Activated effector memory CD4-positive, alpha-beta T cell treated with Interleukin-2 at 50 U/mL for 16 hours (primary cell): ENCODE data around the gene FGGY.

Experiments
- DNase-seq: peaks from one replicate; pipeline ENCODE4 v3.0.0-alpha.2; 2020

Gene FGGY

GRCh38 chr1:59391212-59392179 is 94.6 kb downstream of the FGGY start:
- no peak for DNase-seq

- DNase-seq: no peak
These were observed 96.6 kb downstream of the FGGY start for GRCh38 chr1:59393211-59394180.

- no peak for DNase-seq
These were observed 98.0 kb downstream of the FGGY start for GRCh38 chr1:59394706-59395425.

DNA sequence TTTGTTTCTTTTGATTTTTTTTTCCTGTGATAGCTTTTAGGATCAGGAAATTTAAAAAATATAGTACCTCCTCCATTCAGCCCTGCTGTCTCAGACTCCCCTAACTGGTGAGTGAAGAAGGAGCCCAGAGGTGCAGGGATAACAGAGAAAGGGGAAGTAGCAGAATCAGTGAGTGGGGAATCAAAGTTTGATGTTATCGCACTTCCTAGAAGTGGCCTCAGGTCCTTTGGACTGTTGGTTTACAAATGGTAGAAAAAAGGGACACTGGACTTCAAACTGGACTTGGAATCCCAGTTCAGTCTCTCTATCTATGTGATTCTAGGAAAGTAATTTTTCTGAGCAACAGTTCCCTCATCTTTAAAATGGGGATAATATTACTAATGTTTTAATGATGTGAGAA is 99.5 kb downstream of the FGGY start:
- DNase-seq: no peak

- no peak for DNase-seq
These were observed 100.4 kb downstream of the FGGY start for GRCh38 chr1:59397139-59397858.

- no peak for DNase-seq
These were observed 102.7 kb downstream of the FGGY start for GRCh38 chr1:59399642-59400041.

- DNase-seq: no peak
These were observed 104.7 kb downstream of the FGGY start for GRCh38 chr1:59401581-59401980.

DNA sequence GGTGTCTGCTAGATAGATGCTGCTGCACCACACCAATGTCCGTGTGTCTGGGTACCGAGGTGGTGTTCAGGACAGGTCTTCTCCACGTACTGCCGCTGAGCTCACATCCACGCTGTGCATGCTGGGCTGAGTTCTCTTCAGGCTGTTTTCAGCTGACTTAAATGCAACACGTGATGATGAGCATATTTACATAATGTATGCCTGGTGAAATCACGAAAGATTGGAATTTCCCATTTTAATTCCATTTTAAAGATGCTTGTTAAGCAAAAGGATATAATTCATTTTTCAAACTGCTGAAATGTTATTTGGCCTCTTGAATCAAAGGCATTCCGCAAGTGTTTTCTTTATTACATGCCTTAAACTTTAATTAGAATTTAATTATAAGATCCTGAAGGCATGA is 107.9 kb downstream of the FGGY start:
- no peak for DNase-seq

GRCh38 chr1:59406437-59407164 is 109.7 kb downstream of the FGGY start:
- no peak for DNase-seq

DNA sequence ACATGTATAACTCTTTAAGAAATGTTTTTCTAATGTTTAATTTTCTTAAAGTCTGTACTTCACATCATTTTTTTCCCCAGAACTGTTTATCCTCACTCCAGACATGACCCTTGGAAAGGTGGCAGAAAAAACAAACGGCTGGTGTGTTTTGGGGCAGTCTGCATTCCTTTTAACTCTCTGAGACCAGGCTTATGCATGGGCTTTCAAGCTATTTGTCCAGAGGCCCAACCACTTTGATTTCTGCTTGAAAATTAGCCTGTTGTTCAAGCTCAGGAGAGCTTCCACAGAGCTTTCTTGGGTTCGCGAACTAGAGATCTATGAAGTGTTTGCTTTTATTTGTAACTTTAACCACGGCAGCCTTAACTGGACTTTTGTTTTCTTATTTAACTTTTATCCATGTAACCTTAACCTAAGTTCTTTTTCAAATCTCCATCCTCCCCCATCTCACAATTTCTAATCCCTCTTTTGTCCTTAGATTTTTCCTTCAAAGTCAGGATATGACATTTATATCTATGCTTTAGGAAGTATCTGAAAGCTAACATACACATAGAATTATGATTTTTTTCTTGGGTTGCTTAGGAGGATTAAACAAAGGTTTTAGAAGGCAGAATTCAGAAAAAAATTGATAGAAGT is 111.8 kb downstream of the FGGY start:
- DNase-seq: no peak

GRCh38 chr1:59409549-59409948 is 112.7 kb downstream of the FGGY start:
- no peak for DNase-seq

- no peak for DNase-seq
These were observed 113.1 kb downstream of the FGGY start for GRCh38 chr1:59409986-59410385.

- no peak for DNase-seq
These were observed 113.6 kb downstream of the FGGY start for GRCh38 chr1:59410457-59410856.

DNA sequence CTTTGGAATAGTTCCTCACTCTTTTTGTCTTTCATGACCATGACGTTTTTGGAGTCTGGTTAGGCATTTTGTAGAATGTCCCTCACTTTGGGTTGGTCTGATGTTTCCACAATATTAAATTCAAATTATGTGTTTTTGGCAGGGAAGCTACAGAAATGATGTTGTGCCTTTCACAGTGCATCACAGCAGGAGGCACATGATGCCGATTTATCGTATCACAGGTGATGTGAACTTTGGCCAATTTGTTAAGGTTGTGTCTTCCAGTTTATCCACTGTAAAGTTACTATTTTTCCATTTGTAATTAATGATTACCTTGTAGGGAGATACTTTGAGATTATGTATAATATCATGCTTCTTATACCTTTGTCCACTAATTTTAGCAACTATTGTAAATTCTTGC is 114.3 kb downstream of the FGGY start:
- no peak for DNase-seq

DNA sequence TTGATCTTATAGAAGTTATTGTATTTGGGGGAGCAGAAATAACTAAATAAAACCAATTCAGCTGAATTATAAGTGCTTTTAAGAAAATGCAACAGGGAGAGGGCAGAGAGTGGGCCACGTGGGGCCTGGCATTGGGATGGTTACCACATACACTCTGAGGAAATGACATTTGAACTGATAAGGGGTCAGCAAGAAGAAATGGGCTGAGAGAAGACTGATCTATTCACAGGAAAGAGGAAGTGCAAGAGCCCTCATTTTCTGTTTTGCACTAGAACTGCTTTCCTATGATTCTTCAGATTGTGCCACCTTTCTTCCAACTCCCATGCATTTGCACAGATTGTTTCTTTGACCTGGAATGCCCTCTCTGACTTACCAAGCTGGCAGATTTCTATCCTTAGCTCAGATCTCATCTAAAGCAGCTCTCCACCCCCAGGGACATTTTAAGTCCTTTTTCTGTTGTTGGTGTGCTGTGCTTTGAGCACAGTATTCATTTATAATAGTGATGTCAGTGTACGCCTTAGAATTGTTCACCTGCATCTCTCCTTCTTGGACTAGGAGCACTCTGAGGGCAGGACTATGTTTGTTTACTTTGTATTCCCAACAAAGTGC is 115.9 kb downstream of the FGGY start:
- DNase-seq: no peak

DNA sequence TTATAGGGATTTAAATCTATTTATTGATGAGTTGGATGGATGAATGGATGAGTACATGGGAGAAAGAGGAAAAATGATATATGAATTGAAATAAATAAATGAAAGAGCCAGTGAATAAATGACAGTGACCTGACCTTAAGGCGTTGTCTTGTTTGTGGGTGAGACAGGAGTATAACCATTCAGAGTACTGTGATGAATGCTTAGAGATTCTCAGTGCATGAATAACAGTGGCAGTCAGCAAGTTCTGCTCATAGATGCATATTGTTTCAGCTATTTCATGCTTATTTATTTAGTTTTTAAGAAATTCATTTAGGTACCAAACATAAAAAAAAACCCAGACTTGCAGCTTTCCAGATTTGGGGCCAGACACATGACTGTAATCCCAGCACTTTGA is 116.4 kb downstream of the FGGY start:
- no peak for DNase-seq

DNA sequence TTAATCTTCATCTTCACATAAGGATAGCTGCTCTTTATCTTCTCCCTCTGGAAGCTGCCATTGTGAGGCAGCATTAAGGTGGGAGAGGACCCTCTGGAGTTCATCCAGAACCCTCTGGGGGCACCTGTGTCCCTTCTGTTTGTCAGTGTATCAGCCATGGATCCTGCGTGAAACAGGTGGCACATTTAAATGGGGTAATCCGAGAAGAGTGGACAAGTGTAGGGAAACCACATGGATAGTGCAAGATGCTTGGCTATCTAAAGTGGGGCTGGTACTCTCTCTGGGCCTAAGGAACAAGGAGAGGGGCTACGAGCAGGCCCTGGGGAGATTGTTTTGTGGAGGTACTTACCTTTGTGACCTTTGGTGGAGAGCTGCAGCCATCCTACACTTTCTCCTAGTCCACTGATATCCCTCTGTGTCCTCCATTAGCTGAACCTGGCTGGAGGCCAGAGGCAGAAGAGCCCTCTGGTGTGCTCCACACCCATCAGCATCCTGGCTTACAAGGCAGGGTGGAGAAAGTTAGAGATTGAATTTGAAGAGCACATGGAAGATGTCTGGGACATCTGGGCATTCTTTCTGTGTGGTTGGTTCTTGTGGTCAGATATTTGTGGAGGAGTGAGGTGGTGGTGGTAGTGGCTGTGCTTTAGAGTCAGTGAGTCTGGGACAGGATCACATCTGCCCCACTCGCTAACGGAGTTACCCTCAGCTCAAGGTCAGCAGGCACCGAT is 117.7 kb downstream of the FGGY start:
- DNase-seq: no peak

DNA sequence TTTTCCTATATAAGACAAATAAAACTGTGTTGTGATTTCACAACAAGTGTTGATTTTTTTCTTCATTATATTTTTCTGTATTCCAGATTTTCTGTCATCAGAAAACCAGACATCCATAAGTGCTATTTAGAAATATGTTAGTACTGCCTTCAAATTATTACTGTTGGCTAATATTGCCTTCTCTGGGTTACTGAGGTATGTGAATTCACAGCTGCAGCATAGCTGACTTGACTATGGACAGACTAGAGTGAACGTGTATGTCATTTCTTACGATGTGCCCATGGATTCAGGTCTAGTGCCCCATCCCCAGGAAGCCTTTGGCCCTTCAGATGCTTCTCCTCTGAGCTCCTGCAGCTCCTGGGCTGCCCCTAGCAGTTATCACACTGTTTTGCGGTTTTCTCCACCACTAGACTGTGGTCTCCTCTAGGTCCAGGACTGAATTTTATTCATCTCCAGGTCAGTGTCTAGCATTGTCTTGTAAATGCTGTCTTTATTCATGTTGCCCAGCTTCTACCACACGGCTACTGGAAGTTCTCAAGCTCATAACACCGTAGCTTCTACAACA is 118.5 kb downstream of the FGGY start:
- no peak for DNase-seq

DNA sequence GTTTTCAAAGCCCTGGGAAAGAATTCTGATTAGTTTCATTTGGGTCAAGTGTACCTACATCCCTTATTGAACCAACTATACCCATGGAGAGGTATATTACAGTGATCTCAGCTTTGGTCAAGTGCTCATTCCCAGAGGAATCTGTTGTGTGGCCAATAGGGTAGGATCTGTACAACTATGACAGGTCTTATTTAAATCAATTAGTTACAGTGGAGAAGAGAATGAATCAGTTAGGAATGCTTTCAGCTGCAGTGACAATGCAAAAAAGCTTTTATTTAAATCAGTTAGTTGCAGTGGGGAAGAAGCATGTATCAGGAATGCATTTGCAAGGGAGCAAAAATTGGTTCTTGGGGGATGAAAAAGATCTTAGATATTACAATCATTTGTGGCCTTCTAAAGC is 119.0 kb downstream of the FGGY start:
- no peak for DNase-seq

DNA sequence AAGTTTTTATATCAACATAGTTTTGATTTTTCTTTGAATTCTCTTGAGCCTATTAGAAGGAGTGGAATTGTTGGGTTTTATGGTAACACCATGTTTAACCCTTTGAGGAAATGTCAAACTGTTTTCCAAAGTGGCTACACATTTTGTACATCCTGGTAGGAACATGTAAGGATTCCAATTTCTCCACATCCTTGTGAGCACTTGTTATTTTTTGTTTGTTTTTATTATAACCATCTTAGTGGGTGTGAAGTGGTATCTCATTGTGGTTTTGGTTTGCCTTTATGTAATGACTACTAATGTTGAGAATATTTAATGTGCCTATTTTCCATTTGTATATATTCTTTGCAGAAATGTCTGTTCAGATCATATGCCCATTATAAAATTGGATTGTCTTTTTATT is 120.5 kb downstream of the FGGY start:
- DNase-seq: no peak
